ENCODE measurements around the gene C11orf68. TPM values are rescaled to one million over a fixed set of nuclear protein-coding genes. Genes with fewer than 3 reads are reported as not detected.

C11orf68 gene
- polyA plus RNA-seq, 4 donors = 36.8 to 50.2 (median 38.8) TPM

DNA sequence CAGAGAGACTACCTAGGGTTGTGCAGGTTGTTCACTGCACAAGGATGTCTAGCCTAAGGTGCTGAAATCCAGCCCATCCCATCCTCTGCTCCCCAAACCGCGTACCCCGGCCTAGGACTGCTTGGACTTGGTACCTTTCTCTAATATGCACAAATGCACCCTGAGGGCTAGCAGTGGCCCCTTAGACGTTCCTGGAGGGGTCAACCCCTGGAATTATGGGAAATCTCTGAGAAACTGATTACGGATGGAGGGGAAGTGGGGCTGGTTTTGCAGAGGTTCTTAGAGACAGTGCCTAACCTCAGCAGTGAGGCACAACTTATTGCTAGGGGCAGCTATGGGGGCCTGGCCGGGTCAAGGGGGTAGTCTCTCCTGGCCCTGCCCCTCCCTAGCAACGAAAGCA, 2.5 kb downstream of the C11orf68 start:
- no peak for DNase-seq (ENCODE audit: low read depth in 4 of 4, low spot score in 3 of 4)

DNA sequence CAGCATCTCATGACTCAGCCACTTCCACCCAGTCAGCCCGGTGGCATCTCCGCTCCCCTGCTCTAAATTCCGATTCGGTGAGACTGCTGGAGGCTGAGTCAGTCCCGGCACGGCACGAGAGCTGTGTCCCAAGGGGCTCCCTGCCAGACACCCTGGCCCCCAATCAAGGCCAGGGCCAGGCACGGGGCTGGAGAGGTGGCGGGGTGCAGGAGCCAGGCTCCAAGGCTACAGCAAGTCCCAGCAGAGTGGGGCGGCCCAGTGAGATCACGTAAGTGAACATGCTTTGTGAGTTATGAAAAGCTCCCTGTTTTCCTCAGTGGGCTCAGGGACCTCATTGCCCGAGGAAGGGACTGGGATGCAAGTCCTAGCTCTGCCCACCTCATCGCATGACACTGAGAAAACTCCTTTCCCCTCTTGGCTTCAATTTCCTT, 3.0 kb downstream of the C11orf68 start:
- no peak for DNase-seq (ENCODE audit: low read depth in 4 of 4, low spot score in 3 of 4)

DNA sequence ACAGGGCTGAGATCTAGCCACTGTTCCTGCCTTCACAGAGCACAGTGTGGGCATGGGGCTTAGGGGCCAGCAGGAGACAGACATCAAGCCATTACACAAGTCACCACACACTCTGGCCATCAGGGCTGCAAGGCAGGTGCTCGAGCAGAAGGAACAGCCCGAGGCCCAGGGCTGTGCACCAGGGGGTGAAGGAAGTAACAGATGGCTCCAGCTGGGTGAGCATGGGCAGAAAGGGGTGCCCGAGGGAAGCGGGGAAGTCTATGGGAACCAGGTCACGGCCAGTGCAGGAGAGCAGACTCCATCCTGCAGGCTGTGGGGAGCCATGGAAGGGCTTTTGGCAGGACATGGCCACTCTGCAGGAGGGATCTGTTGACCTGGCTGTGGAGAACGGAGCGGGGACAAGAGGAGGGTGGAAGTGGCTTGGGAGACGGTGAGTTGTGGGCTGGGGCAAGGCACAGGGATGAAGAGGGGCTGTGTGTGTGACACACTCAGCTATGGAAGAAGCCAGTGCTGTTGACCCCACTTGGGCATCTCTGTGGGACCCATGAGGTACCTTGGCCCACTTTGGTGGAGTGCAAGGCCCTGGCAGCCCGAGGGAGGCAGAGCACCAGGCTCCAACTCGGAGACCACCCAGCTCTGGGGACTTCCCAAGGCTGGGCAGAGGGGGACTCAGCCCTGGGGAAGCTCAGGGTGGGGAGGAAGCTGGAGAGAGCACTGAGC, 3.6 kb downstream of the C11orf68 start:
- DNase-seq (ENCODE audit: low read depth in 4 of 4, low spot score in 3 of 4) = no peak

DNA sequence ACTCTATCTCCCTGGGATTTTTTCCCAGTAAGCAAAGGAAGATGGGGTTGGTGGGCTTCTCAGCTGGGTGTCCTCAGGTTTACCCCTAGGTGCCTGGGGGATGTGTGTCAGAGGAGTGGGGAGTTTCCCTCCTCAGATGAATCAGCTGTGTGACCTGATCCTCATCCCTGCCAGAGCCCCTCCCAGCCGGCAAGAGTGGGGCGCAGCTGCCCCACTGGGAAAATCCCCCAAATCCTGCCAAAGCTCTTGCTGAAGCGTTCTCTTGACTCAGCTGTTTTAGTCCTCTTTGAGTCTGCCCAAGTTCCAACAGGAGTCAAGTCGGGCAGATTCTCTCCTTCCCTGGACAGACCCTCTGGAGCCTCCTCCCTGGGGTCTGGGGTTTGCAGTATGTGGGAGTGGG, 6.0 kb downstream of the C11orf68 start:
- no peak for DNase-seq (ENCODE audit: low read depth in 4 of 4, low spot score in 3 of 4)

DNA sequence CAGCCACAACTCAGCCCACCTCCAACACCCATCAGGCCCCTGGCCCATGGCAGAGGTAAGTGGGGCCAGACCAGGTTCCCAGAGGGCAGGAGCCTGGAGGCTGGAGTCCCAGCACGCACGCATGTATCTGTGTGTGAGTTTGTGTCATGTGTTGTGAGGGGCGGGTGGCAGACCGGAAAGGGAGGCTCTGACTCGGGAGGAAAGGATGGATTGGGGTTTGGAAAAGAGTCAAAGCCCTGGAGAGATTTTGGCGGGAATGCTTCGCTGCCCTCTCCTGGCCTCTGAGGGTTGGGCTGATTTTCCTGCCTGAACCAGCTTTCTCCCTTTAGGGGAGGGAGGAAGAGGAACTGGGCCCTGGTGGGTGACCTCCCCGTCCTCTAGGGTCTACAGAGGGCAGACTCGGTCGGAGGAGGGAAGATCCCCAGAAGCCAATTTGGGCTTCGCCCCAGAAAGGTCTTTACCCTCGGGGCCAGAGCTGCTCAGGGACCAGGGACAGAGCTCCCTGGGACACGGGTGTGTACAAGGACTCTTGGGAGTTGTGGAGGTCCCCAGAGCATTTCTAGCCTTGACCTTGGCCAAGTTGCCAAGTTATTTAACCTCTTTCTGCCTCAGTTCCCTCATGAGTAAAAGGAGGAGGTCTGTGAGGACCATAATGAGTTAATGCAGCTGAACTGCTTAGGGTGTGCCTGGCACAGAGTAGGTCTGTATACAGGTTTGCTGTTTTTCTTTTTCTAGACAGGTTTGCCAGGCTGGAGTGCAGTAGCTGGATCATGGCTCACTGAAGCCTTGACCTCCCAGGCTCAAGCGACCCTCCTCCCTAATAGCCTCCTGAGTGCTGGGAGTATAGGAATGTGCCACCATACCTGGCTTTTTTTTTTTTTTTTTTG, 6.9 kb downstream of the C11orf68 start:
- no peak for DNase-seq (ENCODE audit: low read depth in 4 of 4, low spot score in 3 of 4)

DNA sequence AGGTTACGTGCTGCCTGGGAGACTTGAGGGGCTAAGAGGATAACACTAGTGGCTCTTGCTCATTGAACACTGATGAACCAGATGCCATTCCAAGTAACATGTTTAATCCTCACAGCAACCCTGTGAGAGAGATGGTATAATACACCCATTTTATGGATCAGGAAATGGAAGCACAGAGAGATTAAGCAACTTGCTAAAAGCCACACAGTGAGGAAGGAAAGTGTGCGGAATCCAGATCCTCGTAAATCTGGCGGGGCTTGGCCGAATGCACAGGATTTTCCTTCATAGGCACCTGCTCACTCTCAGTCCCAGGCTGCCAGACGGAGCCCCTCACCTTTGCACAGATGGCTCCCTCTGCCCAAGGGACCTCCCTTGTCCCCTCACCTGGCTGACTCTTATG, 11.0 kb downstream of the C11orf68 start:
- DNase-seq (ENCODE audit: low read depth in 4 of 4, low spot score in 3 of 4) = no peak

DNA sequence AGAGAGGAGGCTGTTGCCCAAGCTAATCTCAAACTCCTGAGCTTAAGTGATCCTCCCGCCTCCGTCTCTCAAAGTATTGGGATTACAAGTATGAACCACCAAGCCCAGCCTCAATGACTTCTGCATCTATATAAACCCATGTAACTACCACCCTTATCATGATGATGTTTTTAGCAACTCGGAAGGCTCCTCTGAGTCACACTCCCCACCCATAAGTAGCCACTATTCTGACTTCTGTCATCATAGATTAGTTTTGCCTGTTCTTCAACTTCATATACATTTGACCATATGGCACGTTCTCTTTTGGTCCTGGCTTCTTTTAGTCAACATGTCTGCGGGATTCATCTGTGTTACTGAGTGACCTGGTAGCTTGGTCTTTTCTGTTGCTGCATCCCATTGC, 12.3 kb downstream of the C11orf68 start:
- no peak for DNase-seq (ENCODE audit: low read depth in 4 of 4, low spot score in 3 of 4)

DNA sequence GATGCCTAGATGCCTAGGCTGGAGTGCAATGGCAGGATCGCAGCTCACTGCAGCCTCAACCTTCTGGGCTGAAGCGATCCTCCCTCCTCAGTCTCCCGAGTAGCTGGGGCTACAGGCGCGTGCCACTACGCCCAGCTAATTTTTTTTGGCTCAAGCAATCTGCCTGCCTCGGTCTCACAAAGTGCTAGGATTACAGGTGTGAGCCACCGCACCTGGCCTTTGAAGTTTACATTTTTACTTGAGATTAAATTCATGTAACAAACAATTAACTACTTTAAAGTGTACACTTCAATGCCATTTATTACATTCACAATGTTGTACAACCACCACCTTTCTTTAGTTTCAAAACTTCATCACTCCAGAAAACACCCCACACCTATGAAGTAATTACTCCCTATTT, 15.1 kb downstream of the C11orf68 start:
- DNase-seq (ENCODE audit: low read depth in 4 of 4, low spot score in 3 of 4) = no peak

DNA sequence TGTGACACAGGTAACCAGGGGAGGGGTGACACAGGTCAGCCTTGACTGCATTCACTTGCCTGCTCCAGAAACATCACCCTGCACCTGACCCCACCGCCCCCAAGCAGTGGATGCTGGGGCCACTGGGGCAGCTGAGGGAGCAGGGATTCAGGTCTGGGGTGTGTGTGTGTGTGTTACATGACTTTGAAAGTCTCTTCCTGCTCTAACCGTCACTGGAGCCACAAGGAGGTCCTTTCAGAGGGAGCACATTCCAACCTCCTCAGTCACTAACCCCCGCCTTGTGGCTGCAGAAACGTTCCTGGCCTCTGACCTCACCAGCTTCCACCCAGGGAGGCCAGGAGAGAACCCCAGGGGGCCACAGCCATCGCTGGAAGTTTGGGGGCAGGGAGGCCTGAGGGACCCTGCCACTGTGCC, 15.8 kb downstream of the C11orf68 start:
- DNase-seq (ENCODE audit: low read depth in 4 of 4, low spot score in 3 of 4) = no peak

DNA sequence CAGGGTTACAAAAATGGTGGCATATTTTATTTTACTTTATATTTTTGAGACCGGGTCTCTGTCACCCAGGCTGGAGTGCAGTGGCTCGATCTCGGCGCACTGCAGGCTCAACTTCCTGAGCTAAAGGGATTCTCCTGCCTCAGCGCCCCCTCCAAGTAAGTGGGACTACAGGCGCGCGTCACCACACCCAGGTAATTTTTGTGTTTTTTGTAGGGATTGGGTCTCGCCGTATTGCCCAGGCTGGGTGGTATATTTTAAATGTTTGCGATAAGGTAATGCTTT, 18.0 kb downstream of the C11orf68 start:
- DNase-seq (ENCODE audit: low read depth in 4 of 4, low spot score in 3 of 4) = no peak

DNA sequence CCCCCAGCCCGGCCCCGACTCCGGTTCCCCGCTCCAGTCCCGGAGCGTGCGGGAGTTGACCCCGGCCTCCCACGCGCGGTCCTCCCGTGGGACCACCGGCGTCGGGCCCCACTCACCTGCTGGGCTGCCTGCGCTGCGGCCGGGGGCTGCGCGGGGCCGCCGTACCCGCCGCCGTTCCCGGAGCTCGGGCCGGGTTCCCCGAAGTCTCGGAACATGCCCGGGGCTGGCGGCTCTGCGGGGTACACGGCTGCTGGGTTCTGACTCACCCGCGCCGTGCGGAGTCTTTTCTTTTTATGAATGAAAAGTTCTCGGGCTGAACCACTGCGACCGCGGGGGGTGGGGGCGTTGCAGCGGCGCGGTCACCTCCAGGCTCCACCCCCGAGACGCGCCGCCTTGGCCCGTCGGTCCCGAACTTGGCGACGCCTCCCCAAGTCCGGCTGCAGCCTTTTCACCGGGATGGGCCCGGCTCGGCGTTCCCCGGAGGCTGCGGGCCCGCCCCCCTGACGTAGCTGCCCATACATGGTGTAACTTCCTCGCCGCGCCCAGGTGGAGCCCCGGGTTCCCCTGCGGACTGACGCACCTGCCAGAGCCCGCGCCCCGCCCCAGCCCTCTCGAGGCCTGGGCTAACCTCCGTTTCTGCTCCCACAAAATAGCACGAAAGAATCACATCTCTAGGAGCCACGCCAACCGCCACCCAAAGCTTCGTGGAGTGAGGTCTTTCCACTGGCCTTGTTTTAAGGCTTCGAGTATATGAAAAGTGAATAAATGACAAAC, 18.6 kb downstream of the C11orf68 start, which contains the start of gene FOSL1:
Gene FOSL1, minus strand, starts transcription at position 264 of the 774 bp plus-strand sequence. Its CDS starts 49 bp downstream, at position 215.
- no peak for DNase-seq (ENCODE audit: low read depth in 4 of 4, low spot score in 3 of 4)

DNA sequence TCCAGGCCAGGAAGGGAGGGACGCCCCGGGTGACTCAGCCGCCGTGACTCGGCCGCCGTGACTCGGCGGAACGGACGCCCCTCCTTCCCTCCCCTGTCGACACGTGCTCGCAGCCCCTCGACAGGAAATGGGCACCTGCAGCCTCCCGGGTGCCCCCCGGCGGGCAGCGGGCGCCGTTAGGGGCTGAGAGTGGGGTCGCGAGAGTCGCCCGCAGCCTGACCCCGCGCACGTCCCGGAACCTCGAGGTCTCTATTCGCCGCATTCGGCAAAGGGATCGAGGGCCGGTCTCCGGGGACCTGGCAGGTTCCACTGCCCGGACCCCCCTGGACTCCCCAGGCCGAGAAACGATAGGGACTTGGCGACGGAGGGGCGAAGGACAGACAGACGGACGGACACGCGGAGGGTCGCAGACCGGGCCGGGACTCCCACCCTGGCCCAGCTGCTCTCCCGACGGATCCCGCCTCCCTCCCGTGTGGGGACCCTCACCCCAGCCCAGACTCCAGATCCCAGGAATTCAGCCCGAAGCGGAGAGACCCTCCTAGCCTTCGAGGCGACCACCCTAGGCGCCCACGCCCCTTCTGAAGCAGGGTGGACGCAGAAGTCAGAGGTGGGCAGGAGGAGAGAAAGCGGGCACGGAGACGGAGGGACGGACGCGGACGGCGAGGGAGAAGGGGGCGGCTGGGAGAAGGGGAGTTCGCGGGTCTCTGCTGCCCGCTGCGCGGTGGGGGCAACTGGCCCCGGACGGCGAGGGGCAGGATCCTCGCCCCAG, 19.3 kb downstream of the C11orf68 start:
- DNase-seq (ENCODE audit: low read depth in 4 of 4, low spot score in 3 of 4) = no peak

DNA sequence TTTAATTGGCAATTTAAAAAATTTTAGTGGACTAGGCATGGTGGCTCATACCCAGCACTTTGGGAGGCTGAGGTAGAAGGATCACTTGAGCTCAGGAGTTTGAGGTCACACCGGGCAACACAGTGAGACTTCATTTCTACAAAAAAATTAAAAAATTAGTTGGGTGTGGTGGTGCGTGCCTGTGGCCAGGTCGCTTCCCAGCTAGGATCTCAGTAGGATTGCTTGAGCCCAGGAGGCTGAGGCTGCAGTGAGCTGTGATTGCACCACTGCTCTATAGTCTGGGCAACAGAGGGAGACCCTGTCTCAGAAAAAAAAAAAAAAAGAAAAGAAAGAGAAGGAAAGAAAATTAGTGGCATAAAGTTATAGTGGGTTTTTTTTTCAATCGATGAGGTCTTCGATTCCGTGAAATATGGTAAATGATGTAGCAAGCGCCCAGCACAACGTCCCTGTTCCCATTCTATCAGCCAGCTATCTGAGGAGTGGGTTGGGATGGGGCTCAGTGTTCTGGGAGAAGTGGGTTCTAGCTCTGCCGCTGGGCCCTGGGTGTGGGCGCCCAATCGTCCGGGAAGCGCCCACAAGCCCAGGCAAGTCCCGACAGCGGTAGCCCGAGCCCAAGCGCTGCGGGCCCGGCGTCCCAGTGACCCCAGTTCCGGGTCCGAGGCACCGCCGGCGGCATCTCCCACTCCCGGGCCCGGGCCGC, 20.1 kb downstream of the C11orf68 start:
- DNase-seq (ENCODE audit: low read depth in 4 of 4, low spot score in 3 of 4) = no peak

DNA sequence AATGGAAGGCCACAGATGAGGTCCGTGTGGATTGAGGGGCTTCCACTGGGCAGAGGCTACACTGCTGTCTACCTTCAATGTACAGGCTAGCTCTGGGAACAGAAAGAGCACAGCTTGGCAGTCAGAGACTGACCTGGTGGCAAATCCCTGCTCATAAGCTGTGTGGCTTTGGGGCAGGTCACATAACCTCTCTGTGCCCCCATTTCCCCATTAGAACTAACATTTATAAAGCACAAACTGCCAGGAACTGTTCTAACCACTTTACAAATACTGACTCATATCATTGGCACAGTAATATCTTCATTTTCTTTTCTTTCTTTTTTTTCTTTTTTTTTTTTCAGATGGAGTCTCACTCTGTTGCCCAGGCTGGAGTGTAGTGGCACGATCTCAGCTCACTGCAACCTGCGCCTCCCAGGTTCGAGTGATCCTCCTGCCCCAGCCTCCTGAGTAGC, 21.8 kb downstream of the C11orf68 start:
- no peak for DNase-seq (ENCODE audit: low read depth in 4 of 4, low spot score in 3 of 4)

DNA sequence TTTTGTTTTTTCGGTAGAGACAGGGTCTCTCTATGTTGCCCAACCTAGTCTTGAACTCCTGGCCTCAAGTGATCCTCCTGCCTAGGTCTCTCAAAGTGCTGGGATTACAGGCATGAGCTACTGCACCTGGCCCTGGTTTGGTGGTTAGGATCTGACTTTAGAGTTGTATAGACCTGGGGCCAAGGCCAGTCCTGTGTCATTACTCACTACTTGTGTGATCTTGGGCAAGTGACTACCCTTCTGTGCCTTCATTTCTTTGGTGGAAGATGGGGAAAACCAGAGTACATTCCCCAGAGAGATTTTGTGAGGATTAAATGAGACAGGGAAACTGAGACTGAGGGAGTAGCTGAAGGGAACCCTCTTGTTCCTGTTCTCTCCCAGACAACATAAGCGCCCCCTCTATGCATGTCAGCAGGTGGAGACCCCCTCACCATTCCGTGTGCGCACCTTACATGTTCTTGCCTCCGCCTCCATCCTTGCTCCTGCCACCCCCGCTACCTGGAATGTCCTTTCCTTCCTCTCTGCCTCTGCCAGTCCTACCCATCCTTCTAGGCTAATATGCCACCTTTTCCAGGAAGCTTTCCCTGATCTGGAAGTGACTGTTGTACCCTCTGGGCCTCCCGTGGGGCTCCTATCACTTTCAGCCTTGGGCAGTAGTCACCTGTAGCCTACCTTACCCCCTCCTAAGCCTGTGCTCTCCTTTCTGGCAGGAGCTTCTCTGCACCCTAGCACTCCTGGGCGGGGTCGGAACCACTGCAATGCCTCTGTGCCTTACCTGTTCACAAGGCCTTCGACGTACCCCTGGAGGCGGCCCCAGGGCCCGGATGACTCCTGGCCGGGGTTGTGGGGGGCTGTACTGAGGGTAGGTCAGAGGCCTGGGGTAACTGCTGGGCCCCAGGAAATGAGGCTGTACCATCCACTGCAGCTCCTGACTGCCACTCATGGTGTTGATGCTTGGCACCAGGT, 22.5 kb downstream of the C11orf68 start:
- no peak for DNase-seq (ENCODE audit: low read depth in 4 of 4, low spot score in 3 of 4)

DNA sequence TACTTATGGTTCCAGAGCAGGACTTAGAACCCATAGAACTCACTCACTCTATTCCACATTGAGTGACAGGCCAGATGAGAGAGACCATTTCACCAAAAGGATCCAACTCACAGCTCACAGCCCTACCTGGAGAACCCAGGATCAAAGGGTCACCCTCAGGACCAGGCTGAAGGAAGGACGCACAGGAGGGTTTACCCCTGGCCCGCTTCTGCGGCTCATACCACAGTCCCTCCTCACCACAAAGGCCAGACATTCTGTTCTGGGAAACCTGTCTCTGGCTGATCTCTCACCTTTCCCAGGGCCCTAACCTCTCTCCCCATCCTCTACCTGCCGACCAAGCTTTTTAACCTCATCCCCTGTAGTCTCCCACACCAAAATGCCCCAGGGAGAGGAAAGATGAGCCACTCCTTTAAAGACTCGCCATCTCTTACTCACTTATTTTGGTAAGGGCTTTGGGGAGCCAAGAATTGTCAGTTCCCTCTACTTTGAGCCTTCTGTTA, 23.3 kb downstream of the C11orf68 start:
- no peak for DNase-seq (ENCODE audit: low read depth in 4 of 4, low spot score in 3 of 4)

DNA sequence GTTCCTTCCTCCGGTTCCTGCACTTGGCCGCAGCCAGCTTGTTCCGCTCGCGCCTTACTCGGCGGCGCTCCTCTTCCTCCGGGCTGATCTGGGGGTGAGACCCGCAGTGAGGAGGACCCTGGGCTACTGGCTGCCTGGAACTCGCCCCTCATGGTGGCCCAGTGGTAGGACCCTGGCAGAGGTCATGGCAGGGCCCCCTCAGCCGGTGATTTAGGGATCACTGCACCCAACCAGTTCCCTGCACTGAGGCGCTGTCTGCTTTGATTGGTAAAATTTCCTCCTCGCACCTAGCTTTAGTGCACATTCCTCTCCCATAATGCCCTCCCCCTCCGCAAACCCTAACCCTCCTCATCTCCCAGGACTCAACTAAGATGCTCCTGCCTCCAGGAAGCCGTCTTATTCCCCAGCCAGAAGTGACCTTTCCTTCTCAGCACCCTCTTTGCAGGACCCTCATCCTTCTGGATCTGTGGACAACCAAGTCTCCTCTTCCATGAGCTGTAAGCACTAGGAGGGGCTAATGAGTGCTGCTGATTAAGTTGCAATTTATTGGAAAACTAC, 24.7 kb downstream of the C11orf68 start:
- DNase-seq (ENCODE audit: low read depth in 4 of 4, low spot score in 3 of 4) = no peak

DNA sequence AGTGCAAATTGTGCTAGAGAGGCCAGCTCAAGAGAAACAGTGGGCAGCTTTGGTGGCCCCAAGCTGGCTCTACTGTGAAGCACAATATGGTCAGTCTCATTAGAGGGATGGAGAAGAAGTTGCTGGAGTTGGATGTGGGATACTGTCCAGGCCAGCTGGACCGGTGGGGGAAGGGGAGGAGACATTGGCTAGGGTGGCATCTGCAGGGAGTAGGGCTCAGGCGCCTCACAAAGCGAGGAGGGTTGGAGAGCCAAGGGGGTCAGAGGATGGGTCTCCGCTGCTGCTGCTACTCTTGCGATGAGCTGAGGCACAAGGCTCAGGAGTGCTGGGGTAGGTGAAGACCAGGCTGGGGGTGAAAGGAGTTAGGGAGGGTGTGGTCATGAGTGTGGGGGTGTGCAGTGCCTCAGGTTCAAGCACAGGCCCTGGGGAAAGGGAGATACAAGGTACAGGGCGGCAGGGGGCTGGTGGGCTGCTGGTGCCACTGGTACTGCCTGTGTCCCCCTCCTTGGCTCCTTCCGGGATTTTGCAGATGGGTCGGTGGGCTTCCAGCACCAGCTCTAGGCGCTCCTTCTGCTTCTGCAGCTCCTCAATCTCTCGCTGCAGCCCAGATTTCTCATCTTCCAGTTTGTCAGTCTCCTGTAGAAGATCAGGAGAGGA, 26.1 kb downstream of the C11orf68 start:
- no peak for DNase-seq (ENCODE audit: low read depth in 4 of 4, low spot score in 3 of 4)
